ENCODE measurements around the gene SORT1. TPM values are rescaled to one million over a fixed set of nuclear protein-coding genes. Genes with fewer than 3 reads are reported as not detected.

SORT1 gene
- total and polyA plus RNA-seq, 2 of the 13 experiments (the other 11 are each of a cell fraction or from before 2014, with no cell fraction given), result 32.4 to 93.0 TPM

DNA sequence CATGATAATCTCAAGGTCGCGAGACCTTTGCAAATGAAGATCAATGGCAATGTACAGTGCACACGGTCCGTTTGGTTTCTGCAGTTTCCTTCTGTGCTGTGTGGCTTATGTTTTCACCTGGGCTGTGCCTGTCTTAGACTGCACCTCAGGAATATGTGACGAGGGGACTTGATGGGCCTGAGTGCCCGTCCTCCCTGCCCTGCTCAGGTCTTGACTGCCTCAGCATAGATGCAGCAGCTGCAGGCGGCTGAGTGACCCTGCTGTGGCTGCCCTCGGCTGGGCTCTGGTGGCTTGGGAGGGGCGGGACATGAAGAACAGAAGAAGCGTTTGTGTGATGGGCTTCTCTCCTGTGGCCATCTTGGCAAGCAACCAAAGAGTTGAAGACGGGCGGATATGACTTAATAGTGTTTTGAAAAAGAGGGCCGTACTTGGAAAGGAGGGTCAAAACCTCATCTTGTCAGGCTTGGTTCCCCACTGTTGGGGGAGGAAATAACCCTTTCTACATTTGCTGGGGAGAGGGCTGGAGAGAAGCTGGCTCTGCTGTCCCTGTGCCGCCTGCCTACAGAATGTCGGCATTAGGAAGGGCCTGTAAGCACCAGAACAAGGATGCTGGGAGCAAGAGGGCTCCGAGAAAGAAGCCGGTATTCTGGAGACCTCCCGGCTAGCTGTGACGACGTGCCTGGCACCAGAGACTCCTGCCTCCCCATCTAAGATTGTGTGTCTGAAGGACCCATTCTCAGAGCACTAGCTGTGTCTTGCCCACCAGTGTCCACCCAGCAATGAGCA lies 98.0 kb downstream of the SORT1 start (continued):
- TF ChIP-seq, protein P1, sequence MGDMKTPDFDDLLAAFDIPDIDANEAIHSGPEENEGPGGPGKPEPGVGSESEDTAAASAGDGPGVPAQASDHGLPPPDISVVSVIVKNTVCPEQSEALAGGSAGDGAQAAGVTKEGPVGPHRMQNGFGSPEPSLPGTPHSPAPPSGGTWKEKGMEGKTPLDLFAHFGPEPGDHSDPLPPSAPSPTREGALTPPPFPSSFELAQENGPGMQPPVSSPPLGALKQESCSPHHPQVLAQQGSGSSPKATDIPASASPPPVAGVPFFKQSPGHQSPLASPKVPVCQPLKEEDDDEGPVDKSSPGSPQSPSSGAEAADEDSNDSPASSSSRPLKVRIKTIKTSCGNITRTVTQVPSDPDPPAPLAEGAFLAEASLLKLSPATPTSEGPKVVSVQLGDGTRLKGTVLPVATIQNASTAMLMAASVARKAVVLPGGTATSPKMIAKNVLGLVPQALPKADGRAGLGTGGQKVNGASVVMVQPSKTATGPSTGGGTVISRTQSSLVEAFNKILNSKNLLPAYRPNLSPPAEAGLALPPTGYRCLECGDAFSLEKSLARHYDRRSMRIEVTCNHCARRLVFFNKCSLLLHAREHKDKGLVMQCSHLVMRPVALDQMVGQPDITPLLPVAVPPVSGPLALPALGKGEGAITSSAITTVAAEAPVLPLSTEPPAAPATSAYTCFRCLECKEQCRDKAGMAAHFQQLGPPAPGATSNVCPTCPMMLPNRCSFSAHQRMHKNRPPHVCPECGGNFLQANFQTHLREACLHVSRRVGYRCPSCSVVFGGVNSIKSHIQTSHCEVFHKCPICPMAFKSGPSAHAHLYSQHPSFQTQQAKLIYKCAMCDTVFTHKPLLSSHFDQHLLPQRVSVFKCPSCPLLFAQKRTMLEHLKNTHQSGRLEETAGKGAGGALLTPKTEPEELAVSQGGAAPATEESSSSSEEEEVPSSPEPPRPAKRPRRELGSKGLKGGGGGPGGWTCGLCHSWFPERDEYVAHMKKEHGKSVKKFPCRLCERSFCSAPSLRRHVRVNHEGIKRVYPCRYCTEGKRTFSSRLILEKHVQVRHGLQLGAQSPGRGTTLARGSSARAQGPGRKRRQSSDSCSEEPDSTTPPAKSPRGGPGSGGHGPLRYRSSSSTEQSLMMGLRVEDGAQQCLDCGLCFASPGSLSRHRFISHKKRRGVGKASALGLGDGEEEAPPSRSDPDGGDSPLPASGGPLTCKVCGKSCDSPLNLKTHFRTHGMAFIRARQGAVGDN (CRISPR knock-in tag; IDR thresholded peaks at IDR 0.05), result peak; percentile 77
- TF ChIP-seq KLF16 (CRISPR knock-in tag; IDR thresholded peaks at IDR 0.05) (0 out of 4 replicates have a peak, but pooled peaks of 1 of the 2 experiments have one; percentile 2), ZNF569 (CRISPR knock-in tag; IDR thresholded peaks at IDR 0.05; ENCODE audit: borderline replicate concordance) (no peak), KMT2B (CRISPR knock-in tag; IDR thresholded peaks at IDR 0.05) (0 out of 2 replicates have a peak, but pooled peaks have one; percentile 14), SNAI1 (CRISPR knock-in tag; IDR thresholded peaks at IDR 0.05; ENCODE audit: borderline replicate concordance) (no peak; the same call in 1 of the 2 replicates), ZNF260 (CRISPR knock-in tag; IDR thresholded peaks at IDR 0.05; ENCODE audit: borderline replicate concordance, low read depth) (no peak), SMAD1 (CRISPR knock-in tag; IDR thresholded peaks at IDR 0.05; ENCODE audit: borderline replicate concordance, low read depth) (0 out of 2 replicates have a peak, but pooled peaks have one; percentile 45), ZNF460 (CRISPR knock-in tag; IDR thresholded peaks at IDR 0.05; ENCODE audit: borderline replicate concordance) (no peak), FOXO4 (CRISPR knock-in tag; conservative IDR thresholded peaks at IDR 0.05) (no peak), ZNF879 (CRISPR knock-in tag; IDR thresholded peaks at IDR 0.05) (0 out of 2 replicates have a peak, but pooled peaks have one; percentile 54), REXO4 (CRISPR knock-in tag; IDR thresholded peaks at IDR 0.05; ENCODE audit: borderline replicate concordance) (no peak), E2F5 (CRISPR knock-in tag; conservative IDR thresholded peaks at IDR 0.05) (no peak), SATB2 (CRISPR knock-in tag; IDR thresholded peaks at IDR 0.05) (no peak)
- TF ChIP-seq, protein P2, sequence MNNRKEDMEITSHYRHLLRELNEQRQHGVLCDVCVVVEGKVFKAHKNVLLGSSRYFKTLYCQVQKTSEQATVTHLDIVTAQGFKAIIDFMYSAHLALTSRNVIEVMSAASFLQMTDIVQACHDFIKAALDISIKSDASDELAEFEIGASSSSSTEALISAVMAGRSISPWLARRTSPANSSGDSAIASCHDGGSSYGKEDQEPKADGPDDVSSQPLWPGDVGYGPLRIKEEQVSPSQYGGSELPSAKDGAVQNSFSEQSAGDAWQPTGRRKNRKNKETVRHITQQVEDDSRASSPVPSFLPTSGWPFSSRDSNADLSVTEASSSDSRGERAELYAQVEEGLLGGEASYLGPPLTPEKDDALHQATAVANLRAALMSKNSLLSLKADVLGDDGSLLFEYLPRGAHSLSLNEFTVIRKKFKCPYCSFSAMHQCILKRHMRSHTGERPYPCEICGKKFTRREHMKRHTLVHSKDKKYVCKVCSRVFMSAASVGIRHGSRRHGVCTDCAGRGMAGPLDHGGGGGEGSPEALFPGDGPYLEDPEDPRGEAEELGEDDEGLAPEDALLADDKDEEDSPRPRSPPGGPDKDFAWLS (CRISPR knock-in tag; IDR thresholded peaks at IDR 0.05; ENCODE audit: borderline replicate concordance), result no peak
- TF ChIP-seq, protein P3, sequence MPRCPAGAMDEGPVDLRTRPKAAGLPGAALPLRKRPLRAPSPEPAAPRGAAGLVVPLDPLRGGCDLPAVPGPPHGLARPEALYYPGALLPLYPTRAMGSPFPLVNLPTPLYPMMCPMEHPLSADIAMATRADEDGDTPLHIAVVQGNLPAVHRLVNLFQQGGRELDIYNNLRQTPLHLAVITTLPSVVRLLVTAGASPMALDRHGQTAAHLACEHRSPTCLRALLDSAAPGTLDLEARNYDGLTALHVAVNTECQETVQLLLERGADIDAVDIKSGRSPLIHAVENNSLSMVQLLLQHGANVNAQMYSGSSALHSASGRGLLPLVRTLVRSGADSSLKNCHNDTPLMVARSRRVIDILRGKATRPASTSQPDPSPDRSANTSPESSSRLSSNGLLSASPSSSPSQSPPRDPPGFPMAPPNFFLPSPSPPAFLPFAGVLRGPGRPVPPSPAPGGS (CRISPR knock-in tag; IDR thresholded peaks at IDR 0.05), result 0 out of 2 replicates have a peak, but pooled peaks have one; percentile 30
